Activated naive CD4-positive, alpha-beta T cell treated with anti-CD3 and anti-CD28 coated beads for 36 hours (primary cell): ENCODE results near the gene TGM2. TPM values are rescaled to one million over a fixed set of nuclear protein-coding genes. Genes with fewer than 3 reads are reported as not detected.

Experiments
- CTCF ChIA-PET: fragments of 350-600 bp; sonication (Branson Sonifier 250); formaldehyde crosslinking; loops from one replicate; lab custom pipeline; 2021; ENCODE audit warnings: antibody characterized with exemption; lab: Charles Lee
- DNase-seq: peaks from one replicate; pipeline ENCODE4 v3.0.0-alpha.2; 2020
- H3K27ac Mint-ChIP-seq: one replicate; pipeline ENCODE4 v1.8.0; 2021; ENCODE audit warnings: mild to moderate bottlenecking, mixed read lengths
- H3K27me3 Mint-ChIP-seq: one replicate; pipeline ENCODE4 v1.8.0; 2021; ENCODE audit warnings: low read depth, mixed read lengths
- H3K36me3 Mint-ChIP-seq: one replicate; pipeline ENCODE4 v1.8.0; 2021; ENCODE audit warnings: low read depth, mixed read lengths
- H3K4me1 Mint-ChIP-seq: one replicate; pipeline ENCODE4 v1.8.0; 2021; ENCODE audit warnings: low read depth, mixed read lengths
- H3K4me3 Mint-ChIP-seq: one replicate; pipeline ENCODE4 v1.8.0; 2021; ENCODE audit warnings: mild to moderate bottlenecking, moderate library complexity, mixed read lengths
- H3K9me3 Mint-ChIP-seq: one replicate; pipeline ENCODE4 v1.8.0; 2021; ENCODE audit warnings: mixed read lengths
- intact Hi-C: fragments of 100-400 bp; cut with micrococcal nuclease; formaldehyde crosslinking; loops from one replicate; pipeline ENCODE4 v1.15.1; 2023
- total RNA-seq, 2 experiments: library from RNA; stranded (reverse); gene quantifications; one replicate each; pipeline ENCODE4 v1.2.3, GENCODE V29; 2021

TGM2 gene
- total RNA-seq, 2 experiments from 2014 or later = not detected

GRCh38 chr20:38128691-38129090 is 36.4 kb downstream of the TGM2 start:
- no peak overlapping the region for H3K4me3 Mint-ChIP-seq
- H3K27ac Mint-ChIP-seq = no peak overlapping the region
- no peaks in the 10 kb centered on the region for H3K27me3 Mint-ChIP-seq
- H3K36me3 Mint-ChIP-seq = no peaks in the 10 kb centered on the region
- H3K9me3 Mint-ChIP-seq = no peaks in the 10 kb centered on the region
- H3K4me1 Mint-ChIP-seq = no peaks in the 10 kb centered on the region
- CTCF ChIA-PET = no interaction called here
- intact Hi-C loops = no loop called here
- no peak for DNase-seq

- Mint-ChIP-seq H3K27me3 (no peaks in the 10 kb centered on the region), H3K27ac (no peak overlapping the region), H3K4me3 (no peak overlapping the region), H3K9me3 (no peaks in the 10 kb centered on the region), H3K4me1 (peaks cover 3% of the 10 kb centered on the region), H3K36me3 (no peaks in the 10 kb centered on the region)
- DNase-seq = no peak
- intact Hi-C loops = no loop called here
- CTCF ChIA-PET = no interaction called here
These were observed 37.0 kb downstream of the TGM2 start for GRCh38 chr20:38127920-38128528.

- H3K27ac Mint-ChIP-seq = no peak overlapping the region
- no peak for DNase-seq
- no peak overlapping the region for H3K4me3 Mint-ChIP-seq
These were observed 38.0 kb downstream of the TGM2 start for GRCh38 chr20:38126932-38127621.

GRCh38 chr20:38126146-38126921 is 38.7 kb downstream of the TGM2 start:
- Mint-ChIP-seq H3K36me3 (no peaks in the 10 kb centered on the region), H3K27ac (no peak overlapping the region), H3K4me3 (no peak overlapping the region), H3K9me3 (no peaks in the 10 kb centered on the region), H3K4me1 (peaks cover 4% of the 10 kb centered on the region), H3K27me3 (no peaks in the 10 kb centered on the region)
- CTCF ChIA-PET = no interaction called here
- intact Hi-C loops = no loop called here
- no peak for DNase-seq

More at GRCh38 chr20:38126932-38127621, 38.0 kb downstream of the TGM2 start:
- no peaks in the 10 kb centered on the region for H3K9me3 Mint-ChIP-seq
- H3K36me3 Mint-ChIP-seq = no peaks in the 10 kb centered on the region
- CTCF ChIA-PET = no interaction called here
- no peaks in the 10 kb centered on the region for H3K27me3 Mint-ChIP-seq
- peaks cover 4% of the 10 kb centered on the region for H3K4me1 Mint-ChIP-seq
- intact Hi-C loops = no loop called here

- peaks cover 4% of the 10 kb centered on the region for H3K4me1 Mint-ChIP-seq
- H3K36me3 Mint-ChIP-seq = no peaks in the 10 kb centered on the region
- no peak for DNase-seq
- intact Hi-C loops = no loop called here
- H3K4me3 Mint-ChIP-seq = no peak overlapping the region
- H3K9me3 Mint-ChIP-seq = no peaks in the 10 kb centered on the region
- CTCF ChIA-PET = no interaction called here
- H3K27ac Mint-ChIP-seq = no peak overlapping the region
- no peaks in the 10 kb centered on the region for H3K27me3 Mint-ChIP-seq
These were observed 39.7 kb downstream of the TGM2 start for GRCh38 chr20:38125157-38126056.

- Mint-ChIP-seq H3K36me3 (no peaks in the 10 kb centered on the region), H3K27me3 (no peaks in the 10 kb centered on the region), H3K4me1 (peaks cover 4% of the 10 kb centered on the region), H3K27ac (no peak overlapping the region), H3K9me3 (no peaks in the 10 kb centered on the region), H3K4me3 (no peak overlapping the region)
- DNase-seq = no peak
- intact Hi-C loops = no loop called here
- CTCF ChIA-PET = interaction anchor here (0.8 kb wide), 1 partner anchor 99 kb away, joined by 3 read pairs; no protein-coding TSS in a partner anchor
These were observed 42.0 kb downstream of the TGM2 start for GRCh38 chr20:38123021-38123587.

GRCh38 chr20:38121741-38122140 is 43.3 kb downstream of the TGM2 start:
- Mint-ChIP-seq H3K36me3 (no peaks in the 10 kb centered on the region), H3K4me1 (peaks cover 4% of the 10 kb centered on the region), H3K27me3 (no peaks in the 10 kb centered on the region), H3K27ac (no peak overlapping the region), H3K4me3 (no peak overlapping the region), H3K9me3 (no peaks in the 10 kb centered on the region)
- intact Hi-C loops = no loop called here
- no peak for DNase-seq
- CTCF ChIA-PET = no interaction called here

- no peaks in the 10 kb centered on the region for H3K27me3 Mint-ChIP-seq
- no peak for DNase-seq
- no peaks in the 10 kb centered on the region for H3K36me3 Mint-ChIP-seq
- CTCF ChIA-PET = no interaction called here
- no peak overlapping the region for H3K27ac Mint-ChIP-seq
- H3K9me3 Mint-ChIP-seq = no peaks in the 10 kb centered on the region
- H3K4me1 Mint-ChIP-seq = peaks cover 4% of the 10 kb centered on the region
- intact Hi-C loops = no loop called here
- H3K4me3 Mint-ChIP-seq = no peak overlapping the region
These were observed 44.5 kb downstream of the TGM2 start for GRCh38 chr20:38120625-38120988.

GRCh38 chr20:38119446-38119845 is 45.6 kb downstream of the TGM2 start:
- intact Hi-C loops = no loop called here
- Mint-ChIP-seq H3K9me3 (no peaks in the 10 kb centered on the region), H3K36me3 (no peaks in the 10 kb centered on the region), H3K4me3 (no peak overlapping the region), H3K27me3 (no peaks in the 10 kb centered on the region), H3K4me1 (peaks cover 4% of the 10 kb centered on the region), H3K27ac (no peak overlapping the region)
- no peak for DNase-seq
- CTCF ChIA-PET = no interaction called here

GRCh38 chr20:38117635-38118034 is 47.4 kb downstream of the TGM2 start:
- Mint-ChIP-seq H3K27ac (no peak overlapping the region), H3K27me3 (no peaks in the 10 kb centered on the region), H3K4me1 (no peaks in the 10 kb centered on the region), H3K36me3 (no peaks in the 10 kb centered on the region), H3K4me3 (no peak overlapping the region), H3K9me3 (no peaks in the 10 kb centered on the region)
- DNase-seq = no peak
- CTCF ChIA-PET = no interaction called here
- intact Hi-C loops = no loop called here

- CTCF ChIA-PET = no interaction called here
- Mint-ChIP-seq H3K27me3 (no peaks in the 10 kb centered on the region), H3K36me3 (no peaks in the 10 kb centered on the region), H3K9me3 (no peaks in the 10 kb centered on the region), H3K4me3 (no peak overlapping the region), H3K27ac (no peak overlapping the region), H3K4me1 (no peaks in the 10 kb centered on the region)
- intact Hi-C loops = no loop called here
- DNase-seq = no peak
These were observed 47.9 kb downstream of the TGM2 start for GRCh38 chr20:38117205-38117604.
